GM12878 (cell line): ENCODE results near the gene IL2.

Experiments
- ESRRA ChIP-seq: IDR thresholded peaks from 2 replicates; pipeline ENCODE4 v1.6.1; 2012; ENCODE audit warnings: mild to moderate bottlenecking, low read length, improper control_type of control experiment
- EZH2 ChIP-seq: IDR thresholded peaks from 2 replicates; pipeline ENCODE4 v1.6.1; 2012; ENCODE audit warnings: low read depth, mild to moderate bottlenecking, control low read depth, inconsistent platforms, low read length, borderline replicate concordance; ENCODE audit not compliant: control insufficient read depth
- TF ChIP-seq, protein P1 (sequence below), 3 experiments: IDR thresholded peaks in 2 of 3; conservative IDR thresholded peaks in 1 of 3; 2 replicates each; pipeline ENCODE4 v1.5.1; 2011; ENCODE audit warnings: low read depth in 3 of 3, low read length in 3 of 3, mild to moderate bottlenecking in 3 of 3, control low read depth in 2 of 3, moderate library complexity in 2 of 3, inconsistent platforms in 1 of 3, mixed read lengths in 1 of 3; ENCODE audit not compliant: control insufficient read depth in 2 of 3, insufficient read depth in 1 of 3; ENCODE audit errors: extremely low read depth in 1 of 3
- TF ChIP-seq, protein P2 (sequence below): fragments of 450-650 bp; IDR thresholded peaks from 2 replicates; pipeline ENCODE4 v1.6.1; 2016; ENCODE audit warnings: mild to moderate bottlenecking, moderate library complexity, borderline replicate concordance

DNA sequence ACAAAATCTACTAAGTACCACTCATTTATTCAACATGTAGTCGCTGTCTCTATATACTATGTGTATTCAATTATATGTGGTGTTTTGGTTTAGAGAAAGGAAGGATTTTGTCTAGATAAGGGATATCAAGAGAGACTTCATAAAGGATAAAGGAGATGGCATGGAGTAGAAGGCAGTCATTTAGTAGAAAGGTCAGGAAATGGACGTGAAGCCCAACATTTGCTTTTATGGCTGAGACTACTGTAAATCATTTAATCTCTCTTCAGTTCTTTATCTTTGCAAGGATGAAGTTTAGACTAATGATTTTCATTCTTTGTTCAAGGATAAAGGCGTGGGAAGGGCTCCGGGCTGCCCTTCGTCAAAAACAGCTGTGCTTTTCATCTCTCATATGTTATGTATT is 25.2 kb downstream of the IL2 start:
- TF ChIP-seq EZH2: no peak
- TF ChIP-seq ESRRA: no peak
- TF ChIP-seq, protein P1, sequence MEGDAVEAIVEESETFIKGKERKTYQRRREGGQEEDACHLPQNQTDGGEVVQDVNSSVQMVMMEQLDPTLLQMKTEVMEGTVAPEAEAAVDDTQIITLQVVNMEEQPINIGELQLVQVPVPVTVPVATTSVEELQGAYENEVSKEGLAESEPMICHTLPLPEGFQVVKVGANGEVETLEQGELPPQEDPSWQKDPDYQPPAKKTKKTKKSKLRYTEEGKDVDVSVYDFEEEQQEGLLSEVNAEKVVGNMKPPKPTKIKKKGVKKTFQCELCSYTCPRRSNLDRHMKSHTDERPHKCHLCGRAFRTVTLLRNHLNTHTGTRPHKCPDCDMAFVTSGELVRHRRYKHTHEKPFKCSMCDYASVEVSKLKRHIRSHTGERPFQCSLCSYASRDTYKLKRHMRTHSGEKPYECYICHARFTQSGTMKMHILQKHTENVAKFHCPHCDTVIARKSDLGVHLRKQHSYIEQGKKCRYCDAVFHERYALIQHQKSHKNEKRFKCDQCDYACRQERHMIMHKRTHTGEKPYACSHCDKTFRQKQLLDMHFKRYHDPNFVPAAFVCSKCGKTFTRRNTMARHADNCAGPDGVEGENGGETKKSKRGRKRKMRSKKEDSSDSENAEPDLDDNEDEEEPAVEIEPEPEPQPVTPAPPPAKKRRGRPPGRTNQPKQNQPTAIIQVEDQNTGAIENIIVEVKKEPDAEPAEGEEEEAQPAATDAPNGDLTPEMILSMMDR (IDR thresholded peaks at IDR 0.05 in 2 of 3, conservative IDR thresholded peaks at IDR 0.05 in 1 of 3; ENCODE audit: control insufficient read depth in 2 of 3, extremely low read depth in 1 of 3, insufficient read depth in 1 of 3, low read depth in 3 of 3, low read length in 3 of 3): no peak
- TF ChIP-seq, protein P2, sequence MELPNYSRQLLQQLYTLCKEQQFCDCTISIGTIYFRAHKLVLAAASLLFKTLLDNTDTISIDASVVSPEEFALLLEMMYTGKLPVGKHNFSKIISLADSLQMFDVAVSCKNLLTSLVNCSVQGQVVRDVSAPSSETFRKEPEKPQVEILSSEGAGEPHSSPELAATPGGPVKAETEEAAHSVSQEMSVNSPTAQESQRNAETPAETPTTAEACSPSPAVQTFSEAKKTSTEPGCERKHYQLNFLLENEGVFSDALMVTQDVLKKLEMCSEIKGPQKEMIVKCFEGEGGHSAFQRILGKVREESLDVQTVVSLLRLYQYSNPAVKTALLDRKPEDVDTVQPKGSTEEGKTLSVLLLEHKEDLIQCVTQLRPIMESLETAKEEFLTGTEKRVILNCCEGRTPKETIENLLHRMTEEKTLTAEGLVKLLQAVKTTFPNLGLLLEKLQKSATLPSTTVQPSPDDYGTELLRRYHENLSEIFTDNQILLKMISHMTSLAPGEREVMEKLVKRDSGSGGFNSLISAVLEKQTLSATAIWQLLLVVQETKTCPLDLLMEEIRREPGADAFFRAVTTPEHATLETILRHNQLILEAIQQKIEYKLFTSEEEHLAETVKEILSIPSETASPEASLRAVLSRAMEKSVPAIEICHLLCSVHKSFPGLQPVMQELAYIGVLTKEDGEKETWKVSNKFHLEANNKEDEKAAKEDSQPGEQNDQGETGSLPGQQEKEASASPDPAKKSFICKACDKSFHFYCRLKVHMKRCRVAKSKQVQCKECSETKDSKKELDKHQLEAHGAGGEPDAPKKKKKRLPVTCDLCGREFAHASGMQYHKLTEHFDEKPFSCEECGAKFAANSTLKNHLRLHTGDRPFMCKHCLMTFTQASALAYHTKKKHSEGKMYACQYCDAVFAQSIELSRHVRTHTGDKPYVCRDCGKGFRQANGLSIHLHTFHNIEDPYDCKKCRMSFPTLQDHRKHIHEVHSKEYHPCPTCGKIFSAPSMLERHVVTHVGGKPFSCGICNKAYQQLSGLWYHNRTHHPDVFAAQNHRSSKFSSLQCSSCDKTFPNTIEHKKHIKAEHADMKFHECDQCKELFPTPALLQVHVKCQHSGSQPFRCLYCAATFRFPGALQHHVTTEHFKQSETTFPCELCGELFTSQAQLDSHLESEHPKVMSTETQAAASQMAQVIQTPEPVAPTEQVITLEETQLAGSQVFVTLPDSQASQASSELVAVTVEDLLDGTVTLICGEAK: no peak
